ENCODE measurements around the gene CDKAL1.

Gene CDKAL1

GRCh38 chr6:20997770-20998147 is 463.5 kb downstream of the CDKAL1 start:
- H3K4me3 ChIP-seq (ENCODE audit: low read length) = no peak overlapping the region
- H2BK5ac ChIP-seq (ENCODE audit: low read length) = no peak overlapping the region
- no peak overlapping the region for H2BK15ac ChIP-seq (replicated peaks; ENCODE audit: low read depth)
- no peaks in the 10 kb centered on the region for H3K79me2 ChIP-seq (ENCODE audit: control insufficient read depth, insufficient read depth, low read length)
- H3K36me3 ChIP-seq (ENCODE audit: control insufficient read depth, insufficient read depth, low read length) = no peaks in the 10 kb centered on the region
- H3K79me1 ChIP-seq (ENCODE audit: low read length) = no peaks in the 10 kb centered on the region
- no peak overlapping the region for H2BK120ac ChIP-seq (ENCODE audit: low read depth, low read length)
- DNase-seq = no peak
- no peak overlapping the region for H3K56ac ChIP-seq (ENCODE audit: low read length)
- H4K5ac ChIP-seq (ENCODE audit: low read length) = no peak overlapping the region
- H3K18ac ChIP-seq (ENCODE audit: low read length) = no peak overlapping the region
- H3K27me3 ChIP-seq (ENCODE audit: insufficient read depth, low read length, poor library complexity) = no peaks in the 10 kb centered on the region
- H3K4me1 ChIP-seq (ENCODE audit: control insufficient read depth, low read depth, low read length) = no peaks in the 10 kb centered on the region
- WGBS (ENCODE audit: extremely low coverage, insufficient coverage, low lambda C conversion rate) = no CpG with 5 or more reads among the region's 3 CpGs
- no peak overlapping the region for H4K8ac ChIP-seq (ENCODE audit: low read depth, low read length)
- no peak overlapping the region for H2AK5ac ChIP-seq (ENCODE audit: low read length)
- H3K4me2 ChIP-seq (ENCODE audit: low read length) = no peak overlapping the region
- H3K4ac ChIP-seq (ENCODE audit: low read depth, low read length) = no peak overlapping the region
- H3K23ac ChIP-seq (ENCODE audit: low read length) = no peak overlapping the region
- H3K27ac ChIP-seq (ENCODE audit: low read depth, low read length) = no peak overlapping the region
- H3K9ac ChIP-seq (ENCODE audit: low read length) = no peak overlapping the region

- no peak overlapping the region for H4K8ac ChIP-seq (ENCODE audit: low read depth, low read length)
- no peaks in the 10 kb centered on the region for H3K27me3 ChIP-seq (ENCODE audit: insufficient read depth, low read length, poor library complexity)
- no CpG with 5 or more reads among the region's 6 CpGs for WGBS (ENCODE audit: extremely low coverage, insufficient coverage, low lambda C conversion rate)
- H3K9ac ChIP-seq (ENCODE audit: low read length) = no peak overlapping the region
- no peak overlapping the region for H2BK15ac ChIP-seq (replicated peaks; ENCODE audit: low read depth)
- no peak overlapping the region for H3K4ac ChIP-seq (ENCODE audit: low read depth, low read length)
- H2AK5ac ChIP-seq (ENCODE audit: low read length) = no peak overlapping the region
- no peak for DNase-seq
- no peak overlapping the region for H3K4me2 ChIP-seq (ENCODE audit: low read length)
- no peaks in the 10 kb centered on the region for H3K36me3 ChIP-seq (ENCODE audit: control insufficient read depth, insufficient read depth, low read length)
- no peak overlapping the region for H3K18ac ChIP-seq (ENCODE audit: low read length)
- no peak overlapping the region for H3K27ac ChIP-seq (ENCODE audit: low read depth, low read length)
- no peaks in the 10 kb centered on the region for H3K79me1 ChIP-seq (ENCODE audit: low read length)
- H4K5ac ChIP-seq (ENCODE audit: low read length) = no peak overlapping the region
- H3K4me1 ChIP-seq (ENCODE audit: control insufficient read depth, low read depth, low read length) = no peaks in the 10 kb centered on the region
- no peak overlapping the region for H2BK120ac ChIP-seq (ENCODE audit: low read depth, low read length)
- H3K23ac ChIP-seq (ENCODE audit: low read length) = no peak overlapping the region
- no peak overlapping the region for H2BK5ac ChIP-seq (ENCODE audit: low read length)
- H3K56ac ChIP-seq (ENCODE audit: low read length) = no peak overlapping the region
- no peaks in the 10 kb centered on the region for H3K79me2 ChIP-seq (ENCODE audit: control insufficient read depth, insufficient read depth, low read length)
- H3K4me3 ChIP-seq (ENCODE audit: low read length) = no peak overlapping the region
Observed at GRCh38 chr6:20998748-20999448, 464.6 kb downstream of the CDKAL1 start.

GRCh38 chr6:21000331-21000801 is 466.1 kb downstream of the CDKAL1 start:
- Histone ChIP-seq H3K56ac (ENCODE audit: low read length) (no peak overlapping the region), H2BK120ac (ENCODE audit: low read depth, low read length) (no peak overlapping the region), H4K5ac (ENCODE audit: low read length) (no peak overlapping the region), H3K4me2 (ENCODE audit: low read length) (no peak overlapping the region), H3K27me3 (ENCODE audit: insufficient read depth, low read length, poor library complexity) (no peaks in the 10 kb centered on the region), H2AK5ac (ENCODE audit: low read length) (no peak overlapping the region), H3K4me1 (ENCODE audit: control insufficient read depth, low read depth, low read length) (no peaks in the 10 kb centered on the region), H3K27ac (ENCODE audit: low read depth, low read length) (no peak overlapping the region), H3K4ac (ENCODE audit: low read depth, low read length) (no peak overlapping the region), H3K18ac (ENCODE audit: low read length) (no peak overlapping the region), H3K9ac (ENCODE audit: low read length) (no peak overlapping the region), H2BK15ac (replicated peaks; ENCODE audit: low read depth) (no peak overlapping the region), H3K79me2 (ENCODE audit: control insufficient read depth, insufficient read depth, low read length) (no peaks in the 10 kb centered on the region), H3K79me1 (ENCODE audit: low read length) (no peaks in the 10 kb centered on the region), H3K36me3 (ENCODE audit: control insufficient read depth, insufficient read depth, low read length) (no peaks in the 10 kb centered on the region), H2BK5ac (ENCODE audit: low read length) (no peak overlapping the region), H4K8ac (ENCODE audit: low read depth, low read length) (no peak overlapping the region), H3K23ac (ENCODE audit: low read length) (no peak overlapping the region), H3K4me3 (ENCODE audit: low read length) (no peak overlapping the region)
- no CpG with 5 or more reads among the region's 2 CpGs for WGBS (ENCODE audit: extremely low coverage, insufficient coverage, low lambda C conversion rate)
- DNase-seq = no peak

GRCh38 chr6:21001736-21002135 is 467.5 kb downstream of the CDKAL1 start:
- Histone ChIP-seq H3K4ac (ENCODE audit: low read depth, low read length) (no peak overlapping the region), H3K4me2 (ENCODE audit: low read length) (no peak overlapping the region), H4K5ac (ENCODE audit: low read length) (no peak overlapping the region), H3K27ac (ENCODE audit: low read depth, low read length) (no peak overlapping the region), H3K56ac (ENCODE audit: low read length) (no peak overlapping the region), H3K79me1 (ENCODE audit: low read length) (no peaks in the 10 kb centered on the region), H2BK5ac (ENCODE audit: low read length) (no peak overlapping the region), H3K9ac (ENCODE audit: low read length) (no peak overlapping the region), H2BK15ac (replicated peaks; ENCODE audit: low read depth) (no peak overlapping the region), H3K4me1 (ENCODE audit: control insufficient read depth, low read depth, low read length) (no peaks in the 10 kb centered on the region), H3K36me3 (ENCODE audit: control insufficient read depth, insufficient read depth, low read length) (no peaks in the 10 kb centered on the region), H4K8ac (ENCODE audit: low read depth, low read length) (no peak overlapping the region), H3K27me3 (ENCODE audit: insufficient read depth, low read length, poor library complexity) (no peaks in the 10 kb centered on the region), H2BK120ac (ENCODE audit: low read depth, low read length) (no peak overlapping the region), H3K18ac (ENCODE audit: low read length) (no peak overlapping the region), H2AK5ac (ENCODE audit: low read length) (no peak overlapping the region), H3K79me2 (ENCODE audit: control insufficient read depth, insufficient read depth, low read length) (no peaks in the 10 kb centered on the region), H3K4me3 (ENCODE audit: low read length) (no peak overlapping the region), H3K23ac (ENCODE audit: low read length) (no peak overlapping the region)
- no CpG with 5 or more reads among the region's 3 CpGs for WGBS (ENCODE audit: extremely low coverage, insufficient coverage, low lambda C conversion rate)
- DNase-seq = no peak

GRCh38 chr6:21003780-21004541 is 469.7 kb downstream of the CDKAL1 start:
- Histone ChIP-seq H3K4me1 (ENCODE audit: control insufficient read depth, low read depth, low read length) (no peaks in the 10 kb centered on the region), H2BK5ac (ENCODE audit: low read length) (no peak overlapping the region), H3K27me3 (ENCODE audit: insufficient read depth, low read length, poor library complexity) (no peaks in the 10 kb centered on the region), H3K27ac (ENCODE audit: low read depth, low read length) (no peak overlapping the region), H3K79me1 (ENCODE audit: low read length) (no peaks in the 10 kb centered on the region), H2AK5ac (ENCODE audit: low read length) (no peak overlapping the region), H3K23ac (ENCODE audit: low read length) (no peak overlapping the region), H3K9ac (ENCODE audit: low read length) (no peak overlapping the region), H4K8ac (ENCODE audit: low read depth, low read length) (no peak overlapping the region), H3K4me2 (ENCODE audit: low read length) (no peak overlapping the region), H4K5ac (ENCODE audit: low read length) (no peak overlapping the region), H2BK15ac (replicated peaks; ENCODE audit: low read depth) (no peak overlapping the region), H3K56ac (ENCODE audit: low read length) (no peak overlapping the region), H3K18ac (ENCODE audit: low read length) (no peak overlapping the region), H3K79me2 (ENCODE audit: control insufficient read depth, insufficient read depth, low read length) (no peaks in the 10 kb centered on the region), H2BK120ac (ENCODE audit: low read depth, low read length) (no peak overlapping the region), H3K4me3 (ENCODE audit: low read length) (no peak overlapping the region), H3K36me3 (ENCODE audit: control insufficient read depth, insufficient read depth, low read length) (no peaks in the 10 kb centered on the region), H3K4ac (ENCODE audit: low read depth, low read length) (no peak overlapping the region)
- no peak for DNase-seq
- WGBS (ENCODE audit: extremely low coverage, insufficient coverage, low lambda C conversion rate) = no CpG with 5 or more reads among the region's 3 CpGs
